IMR-90 (cell line): ENCODE data around the gene TTLL12. TPM values are rescaled to one million over a fixed set of nuclear protein-coding genes. Genes with fewer than 3 reads are reported as not detected.

ENCODE experiments used
- ATAC-seq: fragments of 200-7000 bp; cut with Tn5 transposase; 2 replicates; pipeline ENCODE4 v1.9.1; 2020; ENCODE audit warnings: low read depth, mild to moderate bottlenecking, moderate library complexity
- BruUV-seq: library from RNA; stranded (reverse); fragments of 400-500 nt; replicated peaks from 2 replicates; lab custom pipeline; 2021; lab: Mats Ljungman, UMichigan
- CTCF ChIA-PET: fragments of 300-600 bp; formaldehyde crosslinking; extraction: SDS; loops from one replicate; lab custom pipeline; 2021; ENCODE audit warnings: antibody characterized with exemption; lab: Yijun Ruan, JAX
- POLR2A ChIA-PET: fragments of 300-600 bp; sonication (Branson Sonifier 250); formaldehyde crosslinking; loops from one replicate; lab custom pipeline; 2022; ENCODE audit warnings: antibody characterized with exemption; ENCODE audit not compliant: unreplicated experiment; lab: Charles Lee
- DNase-seq: peaks from one replicate; pipeline ENCODE4 v3.0.0; 2013
- H2AFZ ChIP-seq: replicated peaks from 2 replicates; pipeline ENCODE3; 2013; ENCODE audit warnings: low read length, mild to moderate bottlenecking; ENCODE audit not compliant: poor library complexity
- H2AK5ac ChIP-seq: 2 replicates; pipeline ENCODE4 v1.6.1; 2013; ENCODE audit warnings: low read depth, low read length, inconsistent platforms
- H2AK9ac ChIP-seq: replicated peaks from 2 replicates; pipeline ENCODE3; 2013; ENCODE audit warnings: mild to moderate bottlenecking, low read depth, low read length, moderate library complexity; ENCODE audit not compliant: poor library complexity
- H2BK120ac ChIP-seq: 2 replicates; pipeline ENCODE4 v1.6.1; 2013; ENCODE audit warnings: low read depth, low read length, inconsistent platforms
- H2BK15ac ChIP-seq: 3 replicates; pipeline ENCODE4 v1.6.1; 2013; ENCODE audit warnings: low read depth, low read length, inconsistent platforms
- H2BK20ac ChIP-seq: 2 replicates; pipeline ENCODE4 v1.6.1; 2013; ENCODE audit warnings: low read depth, mild to moderate bottlenecking, inconsistent platforms, low read length, moderate library complexity
- H2BK5ac ChIP-seq: 2 replicates; pipeline ENCODE4 v1.6.1; 2013; ENCODE audit warnings: mild to moderate bottlenecking, low read depth, low read length, inconsistent platforms; ENCODE audit not compliant: poor library complexity, severe bottlenecking
- H3K14ac ChIP-seq: replicated peaks from 2 replicates; pipeline ENCODE4 v1.6.1; 2013; ENCODE audit warnings: low read depth, low read length, inconsistent platforms
- H3K18ac ChIP-seq: 2 replicates; pipeline ENCODE4 v1.6.1; 2013; ENCODE audit warnings: low read depth, low read length, control low read depth
- H3K23ac ChIP-seq: 2 replicates; pipeline ENCODE4 v1.6.1; 2013; ENCODE audit warnings: low read depth, low read length, inconsistent platforms
- H3K27ac ChIP-seq: 2 replicates; pipeline ENCODE4 v1.5.1; 2013; ENCODE audit warnings: mild to moderate bottlenecking, control low read depth, low read length; ENCODE audit not compliant: insufficient read depth
- H3K27me3 ChIP-seq: 2 replicates; pipeline ENCODE4 v1.6.1; 2013; ENCODE audit warnings: low read length; ENCODE audit not compliant: control insufficient read depth, insufficient read depth
- H3K36me3 ChIP-seq: 2 replicates; pipeline ENCODE4 v1.6.1; 2013; ENCODE audit warnings: low read length, mixed read lengths; ENCODE audit not compliant: control insufficient read depth, insufficient read depth
- H3K4ac ChIP-seq: 2 replicates; pipeline ENCODE4 v1.6.1; 2013; ENCODE audit warnings: low read depth, low read length, inconsistent platforms
- H3K4me1 ChIP-seq: 2 replicates; pipeline ENCODE4 v1.6.1; 2013; ENCODE audit warnings: low read length, mixed read lengths; ENCODE audit not compliant: control insufficient read depth, insufficient read depth
- H3K4me2 ChIP-seq: 2 replicates; pipeline ENCODE4 v1.6.1; 2013; ENCODE audit warnings: low read depth, mild to moderate bottlenecking, control low read depth, low read length, moderate library complexity
- H3K4me3 ChIP-seq: 2 replicates; pipeline ENCODE4 v1.5.1; 2013; ENCODE audit warnings: low read depth, mild to moderate bottlenecking, control low read depth, low read length, moderate library complexity; ENCODE audit not compliant: insufficient read depth
- H3K56ac ChIP-seq: 2 replicates; pipeline ENCODE4 v1.6.1; 2013; ENCODE audit warnings: low read length, inconsistent platforms; ENCODE audit not compliant: insufficient read depth; ENCODE audit errors: extremely low read depth
- H3K79me1 ChIP-seq, 2 experiments: 2 replicates each; pipeline ENCODE4 v1.6.1; 2013; ENCODE audit warnings: low read length in 2 of 2, inconsistent platforms in 1 of 2, low read depth in 1 of 2
- H3K9ac ChIP-seq: 2 replicates; pipeline ENCODE4 v1.6.1; 2013; ENCODE audit warnings: low read depth, low read length, control low read depth
- H3K9me1 ChIP-seq: 2 replicates; pipeline ENCODE4 v1.6.1; 2013; ENCODE audit warnings: low read length, inconsistent platforms; ENCODE audit not compliant: insufficient read depth
- H3K9me3 ChIP-seq: 2 replicates; pipeline ENCODE4 v1.6.1; 2013; ENCODE audit warnings: low read length; ENCODE audit not compliant: control insufficient read depth, insufficient read depth
- H4K20me1 ChIP-seq: 2 replicates; pipeline ENCODE4 v1.6.1; 2013; ENCODE audit warnings: low read length, inconsistent platforms; ENCODE audit not compliant: insufficient read depth
- H4K5ac ChIP-seq: 2 replicates; pipeline ENCODE4 v1.6.1; 2013; ENCODE audit warnings: mild to moderate bottlenecking, low read depth, low read length, control low read depth
- H4K8ac ChIP-seq, 2 experiments: 2 replicates each; pipeline ENCODE4 v1.6.1; 2013; ENCODE audit warnings: low read depth in 2 of 2, low read length in 2 of 2, control low read depth in 1 of 2, inconsistent platforms in 1 of 2
- H4K91ac ChIP-seq: 2 replicates; pipeline ENCODE4 v1.6.1; 2013; ENCODE audit warnings: low read depth, low read length, inconsistent platforms; ENCODE audit not compliant: insufficient read depth
- MAFK ChIP-seq: IDR thresholded peaks from 2 replicates; pipeline ENCODE4 v1.6.1; 2012; ENCODE audit warnings: low read depth, low read length, improper control_type of control experiment
- MXI1 ChIP-seq: IDR thresholded peaks from 2 replicates; pipeline ENCODE4 v1.6.1; 2012; ENCODE audit warnings: low read depth, mild to moderate bottlenecking, low read length, moderate library complexity, borderline replicate concordance
- RCOR1 ChIP-seq: IDR thresholded peaks from 2 replicates; pipeline ENCODE4 v1.6.1; 2012; ENCODE audit warnings: mild to moderate bottlenecking, low read length, improper control_type of control experiment; ENCODE audit not compliant: insufficient replicate concordance
- WGBS, 2 experiments: methylation state at CpG; one replicate each; pipeline versions ENCODE4 v1.1.5 to v1.1.7; 2013; ENCODE audit warnings: missing lambda C conversion rate in 2 of 2; ENCODE audit not compliant: insufficient read length in 1 of 2; ENCODE audit errors: extremely low coverage in 2 of 2; 5-methylcytosine and 5-hydroxymethylcytosine counted together
- dilution Hi-C: fragments of 300-500 bp; cut with HindIII; formaldehyde crosslinking; loops from one replicate; pipeline ENCODE4 v1.14.3; 2018; ENCODE audit warnings: low sequenced_read_pairs; ENCODE audit not compliant: unreplicated experiment
- in situ Hi-C: fragments of 300-500 bp; cut with MboI; formaldehyde crosslinking; loops from 3 replicates; pipeline ENCODE4 v1.14.3; 2019; ENCODE audit warnings: low sequenced_read_pairs, inconsistent platforms, mixed read lengths
- intact Hi-C: fragments of 100-400 bp; cut with micrococcal nuclease; formaldehyde crosslinking; loops from 2 replicates; pipeline ENCODE4 v1.10.0; 2022
- polyA plus RNA-seq, 3 experiments: library from polyadenylated mRNA; depleted of rRNA; stranded (reverse); fragments of >200 nt; gene quantifications; 2 replicates each; pipeline ENCODE4 v1.2.3, GENCODE V29; 2012; ENCODE audit warnings: low replicate concordance in 1 of 3
- total RNA-seq: library from RNA; depleted of rRNA; stranded (reverse); fragments of >200 nt; gene quantifications from 2 replicates; pipeline ENCODE4 v1.2.3, GENCODE V29; 2012

Gene TTLL12
- total and polyA plus RNA-seq, 2 of the 4 experiments (the other 2 are of a cell fraction): 20.9 to 30.1 TPM

GRCh38 chr22:43225609-43226008 lies 38.7 kb upstream of the TTLL12 start:
- Histone ChIP-seq H3K27ac (no peak overlapping the region), H4K5ac (no peak overlapping the region), H3K36me3 (no peaks in the 10 kb centered on the region), H4K91ac (no peak overlapping the region), H3K4me3 (no peak overlapping the region), H2AK9ac (no peak overlapping the region), H2BK15ac (no peak overlapping the region), H3K4ac (no peak overlapping the region), H2BK20ac (no peak overlapping the region), H4K20me1 (no peaks in the 10 kb centered on the region), H3K9ac (no peak overlapping the region), H2AFZ (no peak overlapping the region), H3K56ac (no peak overlapping the region), H3K18ac (no peak overlapping the region), H3K4me1 (no peaks in the 10 kb centered on the region; the same call in 1 of the 2 replicates), H3K23ac (no peak overlapping the region), H3K4me2 (no peak overlapping the region), H3K9me3 (no peaks in the 10 kb centered on the region), H2BK120ac (no peak overlapping the region), H3K27me3 (peaks cover 33% of the 10 kb centered on the region), H3K14ac (no peak overlapping the region), H3K79me1 (no peaks in the 10 kb centered on the region), H4K8ac (no peak overlapping the region), H2BK5ac (no peak overlapping the region), H3K9me1 (no peaks in the 10 kb centered on the region), H2AK5ac (no peak overlapping the region)
- TF ChIP-seq MAFK (no peak), MXI1 (no peak), RCOR1 (no peak)
- 86% methylated on average over 3 of the region's 8 CpGs; no CpG with 5 or more reads in 1 of the 2 experiments for WGBS, 2 experiments
- intact Hi-C loops (no loop called here), dilution Hi-C loops (no loop called here), in situ Hi-C loops (no loop called here)
- ChIA-PET CTCF (no interaction called here), POLR2A (no interaction called here)
- no peak for DNase-seq
- BruUV-seq: no TSS peak
- no peak for ATAC-seq
